Urinary bladder (tissue), 2 donors: Measurements from ENCODE around the gene THRAP3. TPM values are rescaled to one million over a fixed set of nuclear protein-coding genes. Genes with fewer than 3 reads are reported as not detected.

Source experiments
- polyA plus RNA-seq: library from polyadenylated mRNA; stranded (reverse); fragments of 200-250 nt; gene quantifications from one replicate; pipeline ENCODE4 v1.2.3, GENCODE V29; 2013
- small RNA-seq: library from RNA; depleted of rRNA; stranded (forward); fragments of <200 nt; gene quantifications from one replicate; pipeline ENCODE3, GENCODE V24; 2014
- total RNA-seq: library from RNA; depleted of rRNA; stranded (reverse); fragments of >200 nt; gene quantifications from one replicate; pipeline ENCODE4 v1.2.3, GENCODE V29; 2014
- donor health status: healthy.

Gene THRAP3
- total and polyA plus RNA-seq, 2 donors = 52.4 to 67.3 TPM

Small RNAs within 50 kb of the gene (small RNA-seq; reads per million reads assigned to genes)
- gene RN7SL131P (not detected), gene UBE2V2P4 (not detected)

Other genes starting within 250 kb of the THRAP3 start
- 0.37 TPM for gene TEKT2, start 140.3 kb upstream of the THRAP3 start, total RNA-seq
- 0.13 TPM for gene TEKT2, start 140.3 kb upstream of the THRAP3 start, polyA plus RNA-seq
- 17.2 TPM for gene ADPRS, start 135.6 kb upstream of the THRAP3 start, total RNA-seq
- gene ADPRS, start 135.6 kb upstream of the THRAP3 start, polyA plus RNA-seq = 26.3 TPM
- 11.7 TPM for gene COL8A2, start 99.2 kb upstream of the THRAP3 start, total RNA-seq
- 21.9 TPM for gene COL8A2, start 99.2 kb upstream of the THRAP3 start, polyA plus RNA-seq
- 43.9 TPM for gene TRAPPC3, start 75.0 kb upstream of the THRAP3 start, total RNA-seq
- 76.9 TPM for gene TRAPPC3, start 75.0 kb upstream of the THRAP3 start, polyA plus RNA-seq
- gene MAP7D1, start 68.3 kb upstream of the THRAP3 start, total RNA-seq = 31.7 TPM
- gene MAP7D1, start 68.3 kb upstream of the THRAP3 start, polyA plus RNA-seq = 144 TPM
- gene SH3D21, start 81.9 kb downstream of the THRAP3 start, total RNA-seq = 3.5 TPM
- 1.8 TPM for gene SH3D21, start 81.9 kb downstream of the THRAP3 start, polyA plus RNA-seq
- 27.7 TPM for gene EVA1B, start 99.2 kb downstream of the THRAP3 start, total RNA-seq
- gene EVA1B, start 99.2 kb downstream of the THRAP3 start, polyA plus RNA-seq = 74.7 TPM
- gene STK40, start 161.5 kb downstream of the THRAP3 start, total RNA-seq = 11.8 TPM
- gene STK40, start 161.5 kb downstream of the THRAP3 start, polyA plus RNA-seq = 73.5 TPM
- 4.1 TPM for gene LSM10, start 173.5 kb downstream of the THRAP3 start, total RNA-seq
- 78.9 TPM for gene LSM10, start 173.5 kb downstream of the THRAP3 start, polyA plus RNA-seq
- 12.4 TPM for gene OSCP1, start 226.0 kb downstream of the THRAP3 start, total RNA-seq
- gene OSCP1, start 226.0 kb downstream of the THRAP3 start, polyA plus RNA-seq = 10.6 TPM
- gene MRPS15, start 239.9 kb downstream of the THRAP3 start, total RNA-seq = 26.0 TPM
- gene MRPS15, start 239.9 kb downstream of the THRAP3 start, polyA plus RNA-seq = 69.9 TPM